HepG2 (cell line): ENCODE results near the gene NRN1L. TPM values are rescaled to one million over a fixed set of nuclear protein-coding genes. Genes with fewer than 3 reads are reported as not detected.

Source experiments
- AGO2 ChIP-seq: fragments of 200-400 bp; formaldehyde crosslinking; optimal IDR thresholded peaks from 2 replicates; pipeline ENCODE3; 2017; ENCODE audit warnings: mild to moderate bottlenecking, low read depth, low read length, moderate library complexity
- EP300 ChIP-seq, 3 experiments: sonication (generic) in 1 of 3; formaldehyde crosslinking in 1 of 3; IDR thresholded peaks; 2 replicates each; pipeline versions ENCODE4 v1.5.1 to v1.6.1; 2011 to 2020; ENCODE audit warnings: low read depth in 2 of 3, low read length in 2 of 3, borderline replicate concordance in 1 of 3, improper control_type of control experiment in 1 of 3, mild to moderate bottlenecking in 1 of 3, missing genetic modification reagents in 1 of 3, moderate library complexity in 1 of 3
- ESRRA ChIP-seq: sonication (generic); formaldehyde crosslinking; IDR thresholded peaks from 2 replicates; pipeline ENCODE4 v1.5.1; 2020; ENCODE audit warnings: mild to moderate bottlenecking, low read depth, missing genetic modification reagents
- FOSL1 ChIP-seq: sonication (generic); formaldehyde crosslinking; IDR thresholded peaks from 2 replicates; pipeline ENCODE4 v1.9.0; 2021; ENCODE audit warnings: missing genetic modification reagents, borderline replicate concordance
- GABPA ChIP-seq, 2 experiments: IDR thresholded peaks; 2 replicates each; pipeline ENCODE4 v1.6.1; 2011 to 2016; ENCODE audit warnings: low read depth in 2 of 2, low read length in 1 of 2, missing biosample characterization in 1 of 2, missing genetic modification characterization in 1 of 2
- HOXA7 ChIP-seq: sonication (generic); formaldehyde crosslinking; IDR thresholded peaks from 2 replicates; pipeline ENCODE4 v1.8.1; 2022; ENCODE audit warnings: mild to moderate bottlenecking, missing genetic modification reagents, moderate library complexity
- MBD4 ChIP-seq: IDR thresholded peaks from 2 replicates; pipeline ENCODE4 v1.6.1; 2012; ENCODE audit warnings: low read length, inconsistent platforms, borderline replicate concordance
- SALL1 ChIP-seq: sonication (generic); formaldehyde crosslinking; IDR thresholded peaks from 2 replicates; pipeline ENCODE4 v1.8.0; 2022; ENCODE audit warnings: mild to moderate bottlenecking, missing genetic modification reagents
- SIN3A ChIP-seq: IDR thresholded peaks from 2 replicates; pipeline ENCODE4 v1.6.1; 2011; ENCODE audit warnings: low read depth, mild to moderate bottlenecking, control low read depth, low read length, borderline replicate concordance
- TRIM24 ChIP-seq: sonication (generic); formaldehyde crosslinking; IDR thresholded peaks from 2 replicates; pipeline ENCODE4 v1.8.0; 2022; ENCODE audit warnings: mild to moderate bottlenecking, missing genetic modification reagents
- YEATS2 ChIP-seq: sonication (generic); formaldehyde crosslinking; IDR thresholded peaks from 2 replicates; pipeline ENCODE4 v1.4.0; 2020; ENCODE audit warnings: missing genetic modification reagents, borderline replicate concordance
- ZNF124 ChIP-seq: sonication (generic); formaldehyde crosslinking; IDR thresholded peaks from 2 replicates; pipeline ENCODE4 v1.4.0; 2020; ENCODE audit warnings: missing genetic modification reagents
- ZNF296 ChIP-seq: sonication (generic); formaldehyde crosslinking; conservative IDR thresholded peaks from 2 replicates; pipeline ENCODE4 v1.5.0; 2020; ENCODE audit warnings: mild to moderate bottlenecking, missing genetic modification reagents
- ZNF7 ChIP-seq: IDR thresholded peaks from 2 replicates; pipeline ENCODE4 v1.6.1; 2016; ENCODE audit warnings: missing biosample characterization, missing genetic modification reagents
- polyA plus RNA-seq, 8 experiments: library from polyadenylated mRNA; depleted of rRNA in 3 of 8; stranded (reverse) in 7 of 8; unstranded in 1 of 8; fragments of >200 nt; fragmentation: Illumina TruSeq in 4 of 8; extraction: Trizol in 4 of 8; gene quantifications; 2 replicates each; pipeline versions ENCODE4 v1.2.1 to v1.2.3, GENCODE V29; 2011 to 2016; ENCODE audit warnings: low read depth in 4 of 8, missing spikeins in 1 of 8, mixed read lengths in 1 of 8; ENCODE audit not compliant: insufficient read depth in 1 of 8
- total RNA-seq, 5 experiments: library from RNA; depleted of rRNA; stranded (reverse); fragments of >200 nt; fragmentation: Illumina TruSeq; extraction: Trizol; gene quantifications; 2 replicates each; pipeline ENCODE4 v1.2.3, GENCODE V29; 2016; ENCODE audit warnings: low read depth in 1 of 5
- TF ChIP-seq, protein P1 (sequence below): sonication (generic); formaldehyde crosslinking; IDR thresholded peaks from 2 replicates; pipeline ENCODE4 v1.5.0; 2020; ENCODE audit warnings: missing genetic modification reagents
- TF ChIP-seq, protein P2 (sequence below): sonication (generic); formaldehyde crosslinking; conservative IDR thresholded peaks from 2 replicates; pipeline ENCODE4 v1.8.0; 2022; ENCODE audit warnings: mild to moderate bottlenecking, moderate library complexity, missing genetic modification reagents
- TF ChIP-seq, protein P3 (sequence below): sonication (generic); formaldehyde crosslinking; IDR thresholded peaks from 2 replicates; pipeline ENCODE4 v1.4.0; 2020; ENCODE audit warnings: low read depth, mild to moderate bottlenecking, missing genetic modification reagents
- TF ChIP-seq, protein P4 (sequence below), 2 experiments: fragments of 450-650 bp in 1 of 2; sonication (generic) in 1 of 2; formaldehyde crosslinking; IDR thresholded peaks; 2 replicates each; pipeline versions ENCODE4 v1.5.0 to v1.8.0; 2020 to 2022; ENCODE audit warnings: mild to moderate bottlenecking in 1 of 2, missing genetic modification reagents in 1 of 2
- TF ChIP-seq, protein P5 (sequence below): sonication (generic); formaldehyde crosslinking; IDR thresholded peaks from 2 replicates; pipeline ENCODE4 v1.9.0; 2021; ENCODE audit warnings: missing genetic modification reagents, borderline replicate concordance

The NRN1L gene
- total and polyA plus RNA-seq, 2 of the 13 experiments (the other 11 are each of a cell fraction or from before 2014, with no cell fraction given): 0.53 to 1.2 TPM

DNA sequence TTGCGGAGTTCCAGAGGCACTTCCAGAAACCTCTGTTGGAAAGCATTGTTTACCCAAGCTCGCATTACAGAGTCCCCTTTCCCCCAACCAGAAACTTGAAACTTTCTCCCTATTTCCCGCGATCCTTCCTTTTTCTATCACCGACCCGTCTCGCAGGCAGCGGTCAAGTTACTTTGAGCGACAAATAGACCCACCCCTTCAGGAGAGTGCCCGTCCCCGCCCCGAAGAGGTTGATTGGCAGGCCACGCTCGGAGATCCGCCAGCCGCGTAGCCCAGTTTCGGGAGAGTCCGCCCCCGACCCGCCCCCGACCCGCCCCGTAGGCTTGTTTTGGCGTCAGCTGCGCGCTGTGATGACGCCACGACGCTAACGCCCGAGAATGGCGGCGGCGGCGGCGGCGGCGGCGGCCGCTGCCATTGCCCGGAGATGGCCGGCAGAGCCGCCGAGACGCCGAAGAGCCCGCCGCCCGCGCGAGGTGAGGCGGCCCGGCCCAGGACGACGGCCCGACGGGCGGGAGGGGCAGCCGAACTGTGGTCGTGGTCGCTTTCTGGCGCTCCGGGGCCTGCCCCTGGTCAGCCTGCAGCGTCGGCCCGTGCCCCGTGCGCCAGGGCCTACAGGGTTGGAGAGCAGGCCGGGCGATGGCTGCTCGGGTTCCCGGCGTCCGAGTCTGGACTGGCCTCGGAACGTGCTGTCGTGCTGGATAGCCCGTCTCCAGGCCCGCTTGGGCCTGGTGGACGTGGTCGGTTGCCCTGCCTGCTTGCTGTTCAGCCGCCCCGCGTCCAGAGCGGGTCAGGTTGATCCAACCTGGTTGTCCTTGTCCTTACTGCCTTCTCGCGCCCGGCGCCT is 8.4 kb downstream of the NRN1L start, which contains the start of gene PSKH1 (continued):
- TF ChIP-seq ZNF296 (CRISPR knock-in tag) (no peak), ZNF7 (CRISPR knock-in tag) (no peak), ZNF124 (CRISPR knock-in tag) (0 out of 2 replicates have a peak, but pooled peaks have one; percentile 2), SALL1 (CRISPR knock-in tag) (0 out of 2 replicates have a peak, but pooled peaks have one; percentile 5), EP300 (IDR thresholded peaks at IDR 0.05; ENCODE audit: low read depth in 2 of 2, low read length in 2 of 2) (no peak), EP300 (CRISPR knock-in tag; IDR thresholded peaks at IDR 0.05; ENCODE audit: borderline replicate concordance) (no peak), YEATS2 (CRISPR knock-in tag) (no peak), MBD4 (no peak), GABPA (IDR thresholded peaks at IDR 0.05; ENCODE audit: low read depth, low read length) (no peak), GABPA (CRISPR knock-in tag; IDR thresholded peaks at IDR 0.05; ENCODE audit: low read depth) (no peak), AGO2 (peak; percentile 91), FOSL1 (CRISPR knock-in tag) (peak; percentile 51; the same call in 1 of the 2 replicates), SIN3A (peak; percentile 39; the same call in 1 of the 2 replicates), HOXA7 (CRISPR knock-in tag) (no peak), ESRRA (CRISPR knock-in tag) (peak; percentile 57), TRIM24 (CRISPR knock-in tag) (no peak)
- TF ChIP-seq, protein P1, sequence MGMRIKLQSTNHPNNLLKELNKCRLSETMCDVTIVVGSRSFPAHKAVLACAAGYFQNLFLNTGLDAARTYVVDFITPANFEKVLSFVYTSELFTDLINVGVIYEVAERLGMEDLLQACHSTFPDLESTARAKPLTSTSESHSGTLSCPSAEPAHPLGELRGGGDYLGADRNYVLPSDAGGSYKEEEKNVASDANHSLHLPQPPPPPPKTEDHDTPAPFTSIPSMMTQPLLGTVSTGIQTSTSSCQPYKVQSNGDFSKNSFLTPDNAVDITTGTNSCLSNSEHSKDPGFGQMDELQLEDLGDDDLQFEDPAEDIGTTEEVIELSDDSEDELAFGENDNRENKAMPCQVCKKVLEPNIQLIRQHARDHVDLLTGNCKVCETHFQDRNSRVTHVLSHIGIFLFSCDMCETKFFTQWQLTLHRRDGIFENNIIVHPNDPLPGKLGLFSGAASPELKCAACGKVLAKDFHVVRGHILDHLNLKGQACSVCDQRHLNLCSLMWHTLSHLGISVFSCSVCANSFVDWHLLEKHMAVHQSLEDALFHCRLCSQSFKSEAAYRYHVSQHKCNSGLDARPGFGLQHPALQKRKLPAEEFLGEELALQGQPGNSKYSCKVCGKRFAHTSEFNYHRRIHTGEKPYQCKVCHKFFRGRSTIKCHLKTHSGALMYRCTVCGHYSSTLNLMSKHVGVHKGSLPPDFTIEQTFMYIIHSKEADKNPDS: 0 out of 2 replicates have a peak, but pooled peaks have one; percentile 23
- TF ChIP-seq, protein P2, sequence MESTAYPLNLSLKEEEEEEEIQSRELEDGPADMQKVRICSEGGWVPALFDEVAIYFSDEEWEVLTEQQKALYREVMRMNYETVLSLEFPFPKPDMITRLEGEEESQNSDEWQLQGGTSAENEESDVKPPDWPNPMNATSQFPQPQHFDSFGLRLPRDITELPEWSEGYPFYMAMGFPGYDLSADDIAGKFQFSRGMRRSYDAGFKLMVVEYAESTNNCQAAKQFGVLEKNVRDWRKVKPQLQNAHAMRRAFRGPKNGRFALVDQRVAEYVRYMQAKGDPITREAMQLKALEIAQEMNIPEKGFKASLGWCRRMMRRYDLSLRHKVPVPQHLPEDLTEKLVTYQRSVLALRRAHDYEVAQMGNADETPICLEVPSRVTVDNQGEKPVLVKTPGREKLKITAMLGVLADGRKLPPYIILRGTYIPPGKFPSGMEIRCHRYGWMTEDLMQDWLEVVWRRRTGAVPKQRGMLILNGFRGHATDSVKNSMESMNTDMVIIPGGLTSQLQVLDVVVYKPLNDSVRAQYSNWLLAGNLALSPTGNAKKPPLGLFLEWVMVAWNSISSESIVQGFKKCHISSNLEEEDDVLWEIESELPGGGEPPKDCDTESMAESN (CRISPR knock-in tag): 0 out of 2 replicates have a peak, but pooled peaks have one; percentile 47
- TF ChIP-seq, protein P3, sequence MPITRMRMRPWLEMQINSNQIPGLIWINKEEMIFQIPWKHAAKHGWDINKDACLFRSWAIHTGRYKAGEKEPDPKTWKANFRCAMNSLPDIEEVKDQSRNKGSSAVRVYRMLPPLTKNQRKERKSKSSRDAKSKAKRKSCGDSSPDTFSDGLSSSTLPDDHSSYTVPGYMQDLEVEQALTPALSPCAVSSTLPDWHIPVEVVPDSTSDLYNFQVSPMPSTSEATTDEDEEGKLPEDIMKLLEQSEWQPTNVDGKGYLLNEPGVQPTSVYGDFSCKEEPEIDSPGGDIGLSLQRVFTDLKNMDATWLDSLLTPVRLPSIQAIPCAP: 0 out of 2 replicates have a peak, but pooled peaks have one; percentile 34
- TF ChIP-seq, protein P4, sequence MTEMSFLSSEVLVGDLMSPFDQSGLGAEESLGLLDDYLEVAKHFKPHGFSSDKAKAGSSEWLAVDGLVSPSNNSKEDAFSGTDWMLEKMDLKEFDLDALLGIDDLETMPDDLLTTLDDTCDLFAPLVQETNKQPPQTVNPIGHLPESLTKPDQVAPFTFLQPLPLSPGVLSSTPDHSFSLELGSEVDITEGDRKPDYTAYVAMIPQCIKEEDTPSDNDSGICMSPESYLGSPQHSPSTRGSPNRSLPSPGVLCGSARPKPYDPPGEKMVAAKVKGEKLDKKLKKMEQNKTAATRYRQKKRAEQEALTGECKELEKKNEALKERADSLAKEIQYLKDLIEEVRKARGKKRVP (CRISPR knock-in tag; IDR thresholded peaks at IDR 0.05): no peak
- TF ChIP-seq, protein P5, sequence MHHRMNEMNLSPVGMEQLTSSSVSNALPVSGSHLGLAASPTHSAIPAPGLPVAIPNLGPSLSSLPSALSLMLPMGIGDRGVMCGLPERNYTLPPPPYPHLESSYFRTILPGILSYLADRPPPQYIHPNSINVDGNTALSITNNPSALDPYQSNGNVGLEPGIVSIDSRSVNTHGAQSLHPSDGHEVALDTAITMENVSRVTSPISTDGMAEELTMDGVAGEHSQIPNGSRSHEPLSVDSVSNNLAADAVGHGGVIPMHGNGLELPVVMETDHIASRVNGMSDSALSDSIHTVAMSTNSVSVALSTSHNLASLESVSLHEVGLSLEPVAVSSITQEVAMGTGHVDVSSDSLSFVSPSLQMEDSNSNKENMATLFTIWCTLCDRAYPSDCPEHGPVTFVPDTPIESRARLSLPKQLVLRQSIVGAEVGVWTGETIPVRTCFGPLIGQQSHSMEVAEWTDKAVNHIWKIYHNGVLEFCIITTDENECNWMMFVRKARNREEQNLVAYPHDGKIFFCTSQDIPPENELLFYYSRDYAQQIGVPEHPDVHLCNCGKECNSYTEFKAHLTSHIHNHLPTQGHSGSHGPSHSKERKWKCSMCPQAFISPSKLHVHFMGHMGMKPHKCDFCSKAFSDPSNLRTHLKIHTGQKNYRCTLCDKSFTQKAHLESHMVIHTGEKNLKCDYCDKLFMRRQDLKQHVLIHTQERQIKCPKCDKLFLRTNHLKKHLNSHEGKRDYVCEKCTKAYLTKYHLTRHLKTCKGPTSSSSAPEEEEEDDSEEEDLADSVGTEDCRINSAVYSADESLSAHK (CRISPR knock-in tag): no peak
